Body of pancreas (tissue), 4 donors: Measurements from ENCODE around the gene GUCY1B1. TPM values are rescaled to one million over a fixed set of nuclear protein-coding genes. Genes with fewer than 3 reads are reported as not detected.
A peak's percentile ranks its signal among the peaks of the same experiment; 100 is the strongest.
"Not testable (repeated sequence)": the region's sequence is repeated elsewhere in the genome, so short reads cannot be mapped to it uniquely, and the experiment has no call there.

ENCODE experiments used
- ATAC-seq: fragments of 150-250 bp; one replicate; pipeline ENCODE4 v1.9.1; 2016
- DNase-seq, 4 donors: peaks; one replicate each; pipeline ENCODE4 v3.0.0-alpha.2; 2019
- H3K27ac ChIP-seq, 4 donors: fragments of 200-600 bp; sonication (generic); 1 replicate in 3 of 4; 2 replicates in 1 of 4; pipeline versions ENCODE4 v1.5.1 to v1.6.1; 2016 to 2019; ENCODE audit warnings: mild to moderate bottlenecking in 1 of 4, mixed read lengths in 1 of 4, moderate library complexity in 1 of 4
- H3K27me3 ChIP-seq, 2 donors: fragments of 200-600 bp; sonication (generic); one replicate each; pipeline ENCODE4 v1.6.0; 2016; ENCODE audit warnings: mild to moderate bottlenecking in 1 of 2
- H3K36me3 ChIP-seq, 2 donors: fragments of 200-600 bp; sonication (generic); replicated peaks in 1 of 2; 2 replicates each; pipeline ENCODE4 v1.5.1; 2016; ENCODE audit warnings: low read depth in 2 of 2; ENCODE audit not compliant: insufficient read depth in 1 of 2
- H3K4me1 ChIP-seq: fragments of 200-600 bp; sonication (generic); one replicate; pipeline ENCODE4 v1.6.0; 2016
- H3K4me3 ChIP-seq, 2 donors: fragments of 200-600 bp; sonication (generic); 1 replicate in 1 of 2; 2 replicates in 1 of 2; pipeline ENCODE4 v1.5.1; 2016 to 2019
- H3K9me3 ChIP-seq, 3 donors: fragments of 200-600 bp; sonication (generic); 1 replicate in 2 of 3; 2 replicates in 1 of 3; pipeline ENCODE4 v1.5.1; 2016
- POLR2A ChIP-seq, 3 donors: fragments of 450-650 bp; IDR thresholded peaks; one replicate each; pipeline ENCODE4 v1.6.1; 2016; ENCODE audit warnings: antibody characterized with exemption in 3 of 3, mild to moderate bottlenecking in 2 of 3
- WGBS, 2 donors: methylation state at CpG; one replicate each; pipeline ENCODE4 v1.1.5; 2017; 5-methylcytosine and 5-hydroxymethylcytosine counted together
- intact Hi-C: fragments of 100-400 bp; cut with DNase I; formaldehyde crosslinking; loops from one replicate; pipeline ENCODE4 v1.15.1; 2023
- total RNA-seq, 2 donors: library from RNA; depleted of rRNA; stranded (reverse); fragments of >200 nt; gene quantifications; one replicate each; pipeline ENCODE4 v1.1.0, GENCODE V29; 2016
- TF ChIP-seq, protein P1 (sequence below), 7 experiments: fragments of 450-650 bp in 4 of 7; fragments of 200-600 bp in 3 of 7; sonication (generic) in 3 of 7; IDR thresholded peaks; one replicate each; pipeline ENCODE4 v1.5.1; 2016 to 2019; ENCODE audit warnings: antibody characterized with exemption in 7 of 7

GUCY1B1 gene
- total RNA-seq, 2 donors from 2014 or later = 9.6 to 11.9 TPM

DNA sequence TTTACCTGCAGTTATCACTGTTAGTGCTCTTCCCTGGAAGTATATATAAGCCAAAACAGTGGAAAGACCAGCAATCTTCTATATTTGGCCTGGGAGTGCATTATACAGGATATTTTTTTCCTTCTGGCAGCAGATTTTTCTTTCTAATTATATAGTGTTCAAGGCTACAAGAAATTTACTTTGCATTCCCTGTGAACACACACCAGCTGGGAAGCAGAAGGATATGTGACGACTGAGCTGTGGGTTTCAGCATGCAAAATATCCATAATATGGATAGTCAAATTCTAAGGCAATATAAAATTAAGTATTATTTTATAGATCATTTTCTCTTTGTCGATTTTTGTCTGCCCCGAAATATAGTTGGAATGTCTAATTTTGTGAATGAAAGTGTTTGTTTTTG is 31.2 kb downstream of the GUCY1B1 start:
- no peaks in the 10 kb centered on the region for H3K9me3 ChIP-seq
- no peak overlapping the region for H3K27ac ChIP-seq
- H3K36me3 ChIP-seq = no peaks in the 10 kb centered on the region
- DNase-seq (no peak), ATAC-seq (no peak)
- intact Hi-C loops = loop anchor here (5.0 kb wide), 1 partner anchor 348 kb away; no protein-coding TSS in a partner anchor
- TF ChIP-seq POLR2A (IDR thresholded peaks at IDR 0.05) = no peak
- TF ChIP-seq, protein P1, sequence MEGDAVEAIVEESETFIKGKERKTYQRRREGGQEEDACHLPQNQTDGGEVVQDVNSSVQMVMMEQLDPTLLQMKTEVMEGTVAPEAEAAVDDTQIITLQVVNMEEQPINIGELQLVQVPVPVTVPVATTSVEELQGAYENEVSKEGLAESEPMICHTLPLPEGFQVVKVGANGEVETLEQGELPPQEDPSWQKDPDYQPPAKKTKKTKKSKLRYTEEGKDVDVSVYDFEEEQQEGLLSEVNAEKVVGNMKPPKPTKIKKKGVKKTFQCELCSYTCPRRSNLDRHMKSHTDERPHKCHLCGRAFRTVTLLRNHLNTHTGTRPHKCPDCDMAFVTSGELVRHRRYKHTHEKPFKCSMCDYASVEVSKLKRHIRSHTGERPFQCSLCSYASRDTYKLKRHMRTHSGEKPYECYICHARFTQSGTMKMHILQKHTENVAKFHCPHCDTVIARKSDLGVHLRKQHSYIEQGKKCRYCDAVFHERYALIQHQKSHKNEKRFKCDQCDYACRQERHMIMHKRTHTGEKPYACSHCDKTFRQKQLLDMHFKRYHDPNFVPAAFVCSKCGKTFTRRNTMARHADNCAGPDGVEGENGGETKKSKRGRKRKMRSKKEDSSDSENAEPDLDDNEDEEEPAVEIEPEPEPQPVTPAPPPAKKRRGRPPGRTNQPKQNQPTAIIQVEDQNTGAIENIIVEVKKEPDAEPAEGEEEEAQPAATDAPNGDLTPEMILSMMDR (IDR thresholded peaks at IDR 0.05) = no peak
- no peaks in the 10 kb centered on the region for H3K27me3 ChIP-seq
- H3K4me3 ChIP-seq = no peak overlapping the region
- 29 to 61% methylated on average over 3 of the region's 3 CpGs for WGBS, 2 donors
- H3K4me1 ChIP-seq = peaks cover 11% of the 10 kb centered on the region

DNA sequence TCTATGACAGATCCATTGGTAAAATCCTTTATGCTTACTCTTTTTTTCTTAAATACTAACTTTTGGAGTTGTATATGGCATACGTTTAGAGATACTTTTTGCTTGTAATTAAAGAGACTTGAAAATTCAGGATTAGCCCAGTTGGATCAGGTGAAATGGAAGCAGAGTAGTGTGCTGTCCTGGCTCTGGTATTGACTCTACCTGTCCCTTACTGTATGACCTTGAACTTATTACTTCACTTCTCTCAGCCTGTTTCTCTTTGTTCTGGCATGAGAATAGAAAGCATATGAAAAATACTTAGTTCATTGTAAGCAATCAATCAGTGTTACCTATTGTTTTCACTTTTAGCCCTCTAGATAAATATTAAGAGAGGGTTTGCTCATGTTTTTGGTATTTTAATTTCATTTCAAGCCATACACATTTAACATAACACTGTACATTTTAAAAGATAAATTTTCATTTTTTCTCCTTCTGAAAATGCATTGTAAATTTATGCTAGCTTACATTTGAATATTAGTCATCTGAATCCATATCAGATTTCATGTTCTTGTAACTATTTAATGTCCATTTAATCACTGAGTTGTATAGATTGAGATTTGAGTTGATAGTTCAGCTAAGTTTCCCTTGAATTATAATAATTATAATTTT is 35.9 kb downstream of the GUCY1B1 start:
- no peaks in the 10 kb centered on the region for H3K9me3 ChIP-seq
- 34 to 62% methylated on average over 1 of the region's 1 CpG for WGBS, 2 donors
- no peaks in the 10 kb centered on the region for H3K27me3 ChIP-seq
- intact Hi-C loops = no loop called here
- TF ChIP-seq, protein P1 (IDR thresholded peaks at IDR 0.05) = no peak
- no peak for TF ChIP-seq POLR2A (IDR thresholded peaks at IDR 0.05)
- H3K4me1 ChIP-seq = peaks cover 6% of the 10 kb centered on the region
- no peak overlapping the region for H3K4me3 ChIP-seq
- H3K27ac ChIP-seq = no peak overlapping the region
- ATAC-seq (peak; percentile 42), DNase-seq (no peak)
- no peaks in the 10 kb centered on the region for H3K36me3 ChIP-seq

DNA sequence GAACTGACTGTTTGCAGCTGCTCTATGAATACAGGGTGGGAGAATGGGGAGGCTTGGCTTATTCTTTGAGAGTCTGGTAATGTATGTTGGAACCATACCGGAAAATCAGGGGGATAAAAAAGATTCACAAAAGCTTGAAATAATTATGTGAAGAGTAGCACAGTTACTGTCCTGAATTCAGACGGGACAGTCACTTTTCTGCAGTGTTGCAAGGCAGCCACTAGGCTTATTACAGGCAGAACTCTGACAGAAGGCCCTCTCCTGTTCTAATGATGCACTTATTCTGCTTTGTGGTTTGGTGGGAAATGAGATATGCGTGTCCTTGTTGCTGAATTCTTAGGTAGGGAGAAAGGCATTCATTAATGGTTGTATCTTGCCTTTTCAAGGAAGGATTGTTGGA is 37.2 kb downstream of the GUCY1B1 start:
- H3K27me3 ChIP-seq = no peaks in the 10 kb centered on the region
- H3K27ac ChIP-seq = no peak overlapping the region
- ATAC-seq = no peak
- peaks cover 6% of the 10 kb centered on the region for H3K4me1 ChIP-seq
- WGBS, 2 donors = 73 to 83% methylated on average over 3 of the region's 3 CpGs
- TF ChIP-seq, protein P1 (IDR thresholded peaks at IDR 0.05) = peak in 4 of 7 experiments; percentile 10 to 33 (median 21)
- TF ChIP-seq POLR2A (IDR thresholded peaks at IDR 0.05) = no peak
- no peak for DNase-seq
- no peaks in the 10 kb centered on the region for H3K9me3 ChIP-seq
- no peak overlapping the region for H3K4me3 ChIP-seq
- intact Hi-C loops = no loop called here
- H3K36me3 ChIP-seq = no peaks in the 10 kb centered on the region

DNA sequence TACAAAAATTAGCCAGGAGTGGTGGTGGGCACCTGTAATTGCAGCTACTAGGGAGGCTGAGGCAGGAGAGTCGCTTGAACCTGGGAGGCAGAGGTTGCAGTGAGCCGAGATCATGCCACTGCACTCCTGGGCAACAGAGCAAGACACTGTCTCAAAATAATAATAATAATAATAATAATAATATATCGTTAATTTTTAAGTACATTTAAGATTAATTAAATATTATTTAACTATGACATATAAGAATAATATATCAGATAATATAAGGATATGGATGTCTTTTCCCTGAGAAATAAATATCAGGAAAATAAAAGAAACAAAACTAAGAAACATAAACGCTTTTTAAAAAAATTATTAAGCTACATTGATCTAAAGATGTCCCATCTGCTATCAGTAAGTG is 38.8 kb downstream of the GUCY1B1 start:
- H3K27me3 ChIP-seq, intact Hi-C loops, H3K9me3 ChIP-seq, H3K4me1 ChIP-seq, H3K36me3 ChIP-seq, H3K27ac ChIP-seq, DNase-seq, ATAC-seq, H3K4me3 ChIP-seq: not testable (repeated sequence)
- 91 to 92% methylated on average over 4 of the region's 4 CpGs for WGBS, 2 donors

DNA sequence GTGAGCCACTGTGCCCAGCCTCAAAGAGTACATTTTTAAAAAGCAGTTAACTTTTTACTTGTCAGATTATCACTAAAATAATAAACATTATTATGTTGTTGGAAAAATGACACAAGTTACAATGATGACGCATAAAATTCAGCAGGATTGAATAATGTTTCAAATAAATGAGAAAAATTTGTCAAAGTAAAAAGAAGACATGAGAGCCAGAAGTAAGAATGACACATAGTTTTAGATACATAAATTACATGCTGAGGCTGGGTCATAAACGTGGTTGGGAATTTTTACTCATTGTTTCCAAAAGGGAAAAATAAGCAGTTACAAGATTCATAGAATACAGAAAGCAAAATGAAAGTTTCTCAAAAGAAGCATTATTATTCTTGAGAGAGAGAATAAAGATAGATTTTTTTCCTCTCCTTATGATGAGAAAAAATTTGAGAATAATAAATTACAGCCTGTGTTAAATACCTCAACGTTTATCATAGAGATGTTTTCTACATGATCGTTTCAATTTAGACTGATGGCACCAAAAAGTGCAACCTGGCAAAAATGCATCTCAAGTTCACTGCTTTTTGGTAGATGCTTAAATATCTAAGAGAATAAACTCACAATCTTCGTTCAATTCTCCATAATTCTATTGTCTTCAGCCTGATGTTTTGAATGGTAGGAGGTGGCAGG is 40.4 kb downstream of the GUCY1B1 start:
- ATAC-seq = no peak
- Histone ChIP-seq H3K36me3 (peaks cover 0 to 6% of the 10 kb centered on the region in 2 donors), H3K9me3 (no peaks in the 10 kb centered on the region), H3K4me1 (peaks cover 6% of the 10 kb centered on the region), H3K4me3 (no peak overlapping the region), H3K27ac (no peak overlapping the region), H3K27me3 (no peaks in the 10 kb centered on the region)
- DNase-seq = no peak
- intact Hi-C loops = no loop called here
- WGBS, 2 donors = 75 to 77% methylated on average over 5 of the region's 5 CpGs
- TF ChIP-seq POLR2A (IDR thresholded peaks at IDR 0.05) = no peak
- TF ChIP-seq, protein P1 (IDR thresholded peaks at IDR 0.05) = no peak
